Neural progenitor cell (in vitro differentiated cells): ENCODE data around the gene MSGN1. TPM values are rescaled to one million over a fixed set of nuclear protein-coding genes. Genes with fewer than 3 reads are reported as not detected.

Experiments used
- DNase-seq: peaks from one replicate; pipeline ENCODE4 v3.0.0-alpha.2; 2016; ENCODE audit warnings: low spot score
- H2AFZ ChIP-seq: fragments of 200-600 bp; sonication (generic); replicated peaks from 2 replicates; pipeline ENCODE4 v1.6.1; 2016; ENCODE audit warnings: antibody characterized with exemption
- H3F3A ChIP-seq: fragments of 200-600 bp; sonication (generic); 2 replicates; pipeline ENCODE4 v1.6.1; 2016; ENCODE audit warnings: antibody characterized with exemption, low read depth
- H3K27ac ChIP-seq: fragments of 200-600 bp; sonication (generic); 2 replicates; pipeline ENCODE4 v1.5.1; 2016; ENCODE audit warnings: mild to moderate bottlenecking
- H3K27me3 ChIP-seq: fragments of 200-600 bp; sonication (generic); 2 replicates; pipeline ENCODE4 v1.6.1; 2016; ENCODE audit warnings: mild to moderate bottlenecking, moderate library complexity
- H3K36me3 ChIP-seq: fragments of 200-600 bp; sonication (generic); 2 replicates; pipeline ENCODE4 v1.5.1; 2016
- H3K4me1 ChIP-seq: fragments of 200-600 bp; sonication (generic); 2 replicates; pipeline ENCODE4 v1.6.1; 2016; ENCODE audit warnings: mixed run types
- H3K4me2 ChIP-seq: fragments of 200-600 bp; sonication (generic); 2 replicates; pipeline ENCODE4 v1.6.1; 2016
- H3K4me3 ChIP-seq: fragments of 200-600 bp; sonication (generic); 2 replicates; pipeline ENCODE4 v1.5.1; 2016
- H3K79me2 ChIP-seq: fragments of 200-600 bp; sonication (generic); 2 replicates; pipeline ENCODE4 v1.6.1; 2016; ENCODE audit warnings: low read depth
- H3K9ac ChIP-seq: fragments of 200-600 bp; sonication (generic); 2 replicates; pipeline ENCODE4 v1.6.1; 2016
- H3K9me3 ChIP-seq: fragments of 200-600 bp; sonication (generic); 2 replicates; pipeline ENCODE4 v1.5.1; 2016; ENCODE audit warnings: low read depth
- H4K20me1 ChIP-seq: fragments of 200-600 bp; sonication (generic); 2 replicates; pipeline ENCODE4 v1.6.1; 2016; ENCODE audit warnings: low read depth
- H3K27ac Mint-ChIP-seq: 3 replicates; pipeline ENCODE4 v1.8.0; 2021; ENCODE audit warnings: mixed read lengths
- H3K27me3 Mint-ChIP-seq: 2 replicates; pipeline ENCODE4 v1.8.0; 2022; ENCODE audit warnings: low read depth, mild to moderate bottlenecking, inconsistent platforms, moderate library complexity, mixed read lengths; ENCODE audit not compliant: insufficient read depth
- H3K36me3 Mint-ChIP-seq: 3 replicates; pipeline ENCODE4 v1.8.0; 2021; ENCODE audit warnings: mixed read lengths
- H3K4me1 Mint-ChIP-seq: 3 replicates; pipeline ENCODE4 v1.8.0; 2021; ENCODE audit warnings: mixed read lengths
- H3K4me3 Mint-ChIP-seq: 3 replicates; pipeline ENCODE4 v1.8.0; 2021; ENCODE audit warnings: mild to moderate bottlenecking, moderate library complexity, mixed read lengths
- H3K9me3 Mint-ChIP-seq: 3 replicates; pipeline ENCODE4 v1.8.0; 2020; ENCODE audit warnings: mixed read lengths
- CTCF ChIP-seq: fragments of 200-600 bp; sonication (generic); IDR thresholded peaks from 2 replicates; pipeline ENCODE4 v1.5.1; 2017; ENCODE audit warnings: antibody characterized with exemption, mild to moderate bottlenecking
- EZH2 ChIP-seq: fragments of 200-600 bp; sonication (generic); IDR thresholded peaks from 2 replicates; pipeline ENCODE4 v1.6.1; 2017; ENCODE audit warnings: antibody characterized with exemption, mild to moderate bottlenecking, moderate library complexity
- EZH2phosphoT487 ChIP-seq: fragments of 200-600 bp; sonication (generic); IDR thresholded peaks from 2 replicates; pipeline ENCODE4 v1.6.1; 2017; ENCODE audit warnings: antibody characterized with exemption
- total RNA-seq: library from RNA; depleted of rRNA; stranded (reverse); fragments of >200 nt; gene quantifications from 2 replicates; pipeline ENCODE4 v1.2.3, GENCODE V29; 2015; ENCODE audit warnings: low replicate concordance

Gene MSGN1
- total RNA-seq, 1 donor from 2014 or later, result not detected

GRCh38 chr2:17863539-17863938 lies 47.3 kb downstream of the MSGN1 start:
- H3K9ac ChIP-seq, result no peak overlapping the region
- H3K4me2 ChIP-seq, result no peak overlapping the region
- no peaks in the 10 kb centered on the region for H3K36me3 ChIP-seq
- Mint-ChIP-seq H3K36me3 (no peaks in the 10 kb centered on the region), H3K4me3 (no peak overlapping the region), H3K9me3 (no peaks in the 10 kb centered on the region), H3K4me1 (no peaks in the 10 kb centered on the region), H3K27ac (no peak overlapping the region), H3K27me3 (peaks cover 9% of the 10 kb centered on the region)
- no peaks in the 10 kb centered on the region for H3K9me3 ChIP-seq
- no peak for DNase-seq
- TF ChIP-seq EZH2phosphoT487 (no peak), CTCF (no peak), EZH2 (no peak)
- no peak overlapping the region for H3K4me3 ChIP-seq
- H3K27me3 ChIP-seq, result no peaks in the 10 kb centered on the region
- no peaks in the 10 kb centered on the region for H3K79me2 ChIP-seq
- H3K4me1 ChIP-seq, result no peaks in the 10 kb centered on the region
- no peaks in the 10 kb centered on the region for H4K20me1 ChIP-seq
- H3F3A ChIP-seq, result no peaks in the 10 kb centered on the region
- H3K27ac ChIP-seq, result no peak overlapping the region
- no peak overlapping the region for H2AFZ ChIP-seq

- Mint-ChIP-seq H3K4me1 (no peaks in the 10 kb centered on the region), H3K9me3 (no peaks in the 10 kb centered on the region), H3K27ac (no peak overlapping the region), H3K36me3 (no peaks in the 10 kb centered on the region), H3K27me3 (peaks cover 6% of the 10 kb centered on the region), H3K4me3 (no peak overlapping the region)
- Histone ChIP-seq H3K36me3 (no peaks in the 10 kb centered on the region), H3K4me3 (no peak overlapping the region), H3K27me3 (no peaks in the 10 kb centered on the region), H3K4me1 (no peaks in the 10 kb centered on the region), H4K20me1 (no peaks in the 10 kb centered on the region), H3K27ac (no peak overlapping the region), H2AFZ (no peak overlapping the region), H3K4me2 (no peak overlapping the region), H3K79me2 (no peaks in the 10 kb centered on the region), H3F3A (no peaks in the 10 kb centered on the region), H3K9ac (no peak overlapping the region), H3K9me3 (no peaks in the 10 kb centered on the region)
- no peak for DNase-seq
- TF ChIP-seq EZH2phosphoT487 (no peak), CTCF (no peak), EZH2 (no peak)
Observed at GRCh38 chr2:17864676-17865075, 48.4 kb downstream of the MSGN1 start.

GRCh38 chr2:17867133-17867532 lies 50.9 kb downstream of the MSGN1 start:
- H3K79me2 ChIP-seq, result no peaks in the 10 kb centered on the region
- H3K9me3 Mint-ChIP-seq, result no peaks in the 10 kb centered on the region
- no peak overlapping the region for H2AFZ ChIP-seq
- no peaks in the 10 kb centered on the region for H3F3A ChIP-seq
- no peaks in the 10 kb centered on the region for H3K4me1 Mint-ChIP-seq
- H3K4me3 Mint-ChIP-seq, result no peak overlapping the region
- no peaks in the 10 kb centered on the region for H3K36me3 Mint-ChIP-seq
- H3K4me3 ChIP-seq, result no peak overlapping the region
- no peaks in the 10 kb centered on the region for H3K27me3 ChIP-seq
- no peak overlapping the region for H3K27ac Mint-ChIP-seq
- TF ChIP-seq EZH2phosphoT487 (no peak), EZH2 (no peak)
- no peak overlapping the region for H3K27ac ChIP-seq
- H4K20me1 ChIP-seq, result no peaks in the 10 kb centered on the region
- H3K9me3 ChIP-seq, result no peaks in the 10 kb centered on the region
- H3K4me1 ChIP-seq, result no peaks in the 10 kb centered on the region
- H3K36me3 ChIP-seq, result no peaks in the 10 kb centered on the region
- H3K27me3 Mint-ChIP-seq, result peaks cover 2% of the 10 kb centered on the region
- no peak overlapping the region for H3K4me2 ChIP-seq
- DNase-seq, result no peak
- no peak overlapping the region for H3K9ac ChIP-seq

Other genes starting within 250 kb of the MSGN1 start
- gene SMC6, start 62.6 kb upstream of the MSGN1 start, total RNA-seq, result 38.2 and 56.8 TPM in 2 replicates
- 42.5 and 43.5 TPM in 2 replicates for gene GEN1, start 62.3 kb upstream of the MSGN1 start, total RNA-seq
- gene KCNS3, start 62.2 kb downstream of the MSGN1 start, total RNA-seq, result 10.0 and 15.0 TPM in 2 replicates